Mesenchymal stem cell (in vitro differentiated cells and primary cell): Measurements from ENCODE around the gene CNGA1.

ENCODE experiments used
- DNase-seq: peaks from one replicate; pipeline ENCODE4 v3.0.0-alpha.2; 2013
- H2AFZ ChIP-seq: one replicate; pipeline ENCODE4 v1.6.1; 2013; ENCODE audit warnings: low read depth, mild to moderate bottlenecking, control low read depth, inconsistent platforms, low read length, moderate library complexity
- H2AK5ac ChIP-seq: 2 replicates; pipeline ENCODE4 v1.6.1; 2013; ENCODE audit warnings: low read length, moderate library complexity, mild to moderate bottlenecking, inconsistent platforms; ENCODE audit not compliant: severe bottlenecking
- H2BK120ac ChIP-seq: one replicate; pipeline ENCODE4 v1.6.1; 2013; ENCODE audit warnings: low read depth, mild to moderate bottlenecking, inconsistent platforms, low read length, moderate library complexity
- H2BK12ac ChIP-seq, 2 experiments: one replicate each; pipeline ENCODE4 v1.6.1; 2013; ENCODE audit warnings: inconsistent platforms in 2 of 2, low read length in 2 of 2, mild to moderate bottlenecking in 2 of 2, moderate library complexity in 2 of 2, control low read depth in 1 of 2
- H2BK15ac ChIP-seq: one replicate; pipeline ENCODE4 v1.6.1; 2013; ENCODE audit warnings: mild to moderate bottlenecking, low read depth, inconsistent platforms; ENCODE audit not compliant: poor library complexity, severe bottlenecking
- H2BK5ac ChIP-seq: 2 replicates; pipeline ENCODE4 v1.6.1; 2013; ENCODE audit warnings: low read depth, mild to moderate bottlenecking, low read length, control low read depth, inconsistent platforms; ENCODE audit not compliant: poor library complexity, severe bottlenecking
- H3K14ac ChIP-seq, 2 experiments: one replicate each; pipeline ENCODE4 v1.6.1; 2013; ENCODE audit warnings: inconsistent platforms in 2 of 2, low read length in 2 of 2, control low read depth in 1 of 2, mild to moderate bottlenecking in 1 of 2, moderate library complexity in 1 of 2
- H3K18ac ChIP-seq, 2 experiments: one replicate each; pipeline ENCODE4 v1.6.1; 2013; ENCODE audit warnings: inconsistent platforms in 2 of 2, low read length in 2 of 2, control low read depth in 1 of 2, low read depth in 1 of 2, mild to moderate bottlenecking in 1 of 2
- H3K23ac ChIP-seq, 2 experiments: one replicate each; pipeline ENCODE4 v1.6.1; 2013; ENCODE audit warnings: inconsistent platforms in 2 of 2, low read length in 2 of 2, mild to moderate bottlenecking in 2 of 2, moderate library complexity in 2 of 2, control low read depth in 1 of 2
- H3K27ac ChIP-seq: 2 replicates; pipeline ENCODE4 v1.5.1; 2013; ENCODE audit warnings: mild to moderate bottlenecking, moderate library complexity, low read length, control low read depth, inconsistent platforms; ENCODE audit not compliant: poor library complexity, severe bottlenecking
- H3K27me3 ChIP-seq, 2 experiments: 2 replicates each; pipeline versions ENCODE4 v1.6.1 to v1.7.0; 2013; ENCODE audit warnings: low read length in 2 of 2, mild to moderate bottlenecking in 2 of 2, moderate library complexity in 2 of 2, control low read depth in 1 of 2, inconsistent platforms in 1 of 2; ENCODE audit not compliant: control insufficient read depth in 1 of 2, insufficient read depth in 1 of 2
- H3K36me3 ChIP-seq, 2 experiments: 2 replicates each; pipeline versions ENCODE4 v1.6.1 to v1.7.0; 2013; ENCODE audit warnings: low read length in 2 of 2, control low read depth in 1 of 2, inconsistent platforms in 1 of 2, low read depth in 1 of 2, mild to moderate bottlenecking in 1 of 2; ENCODE audit not compliant: insufficient read depth in 2 of 2, control insufficient read depth in 1 of 2
- H3K4ac ChIP-seq, 2 experiments: one replicate each; pipeline ENCODE4 v1.6.1; 2013; ENCODE audit warnings: inconsistent platforms in 2 of 2, low read length in 2 of 2, mild to moderate bottlenecking in 2 of 2, moderate library complexity in 2 of 2, control low read depth in 1 of 2, low read depth in 1 of 2
- H3K4me1 ChIP-seq: 2 replicates; pipeline ENCODE4 v1.6.1; 2013; ENCODE audit warnings: low read depth, low read length, control low read depth; ENCODE audit not compliant: control insufficient read depth, insufficient read depth
- H3K4me2 ChIP-seq: 2 replicates; pipeline ENCODE4 v1.6.1; 2013; ENCODE audit warnings: low read length, mild to moderate bottlenecking, inconsistent platforms; ENCODE audit not compliant: poor library complexity, severe bottlenecking
- H3K4me3 ChIP-seq, 2 experiments: 2 replicates each; pipeline versions ENCODE4 v1.5.1 to v1.7.0; 2013; ENCODE audit warnings: low read length in 2 of 2, mild to moderate bottlenecking in 2 of 2, control low read depth in 1 of 2, low read depth in 1 of 2; ENCODE audit not compliant: insufficient read depth in 1 of 2
- H3K79me1 ChIP-seq: replicated peaks from 2 replicates; pipeline ENCODE4 v1.6.1; 2013; ENCODE audit warnings: mild to moderate bottlenecking, control low read depth, low read length, inconsistent platforms; ENCODE audit not compliant: poor library complexity, severe bottlenecking
- H3K9ac ChIP-seq: 2 replicates; pipeline ENCODE4 v1.7.0; 2013; ENCODE audit warnings: mild to moderate bottlenecking, low read length, moderate library complexity
- H3K9me3 ChIP-seq: 2 replicates; pipeline ENCODE4 v1.7.0; 2013; ENCODE audit warnings: mild to moderate bottlenecking, low read length; ENCODE audit not compliant: control insufficient read depth
- H4K8ac ChIP-seq: one replicate; pipeline ENCODE4 v1.6.1; 2013; ENCODE audit warnings: inconsistent platforms, mild to moderate bottlenecking, low read length, moderate library complexity
- H4K91ac ChIP-seq: one replicate; pipeline ENCODE4 v1.6.1; 2013; ENCODE audit warnings: mild to moderate bottlenecking, low read length, inconsistent platforms
- WGBS: methylation state at CpG from one replicate; pipeline ENCODE4 v1.1.7; 2013; ENCODE audit warnings: mixed read lengths; 5-methylcytosine and 5-hydroxymethylcytosine counted together

CNGA1 gene

GRCh38 chr4:48027653-48028052, 11.2 kb upstream of the CNGA1 start:
- H4K8ac ChIP-seq: no peak overlapping the region
- H3K23ac ChIP-seq: no peak overlapping the region
- H3K14ac ChIP-seq: no peak overlapping the region
- no peak overlapping the region for H2AFZ ChIP-seq
- H3K27me3 ChIP-seq: no peaks in the 10 kb centered on the region
- H3K18ac ChIP-seq: no peak overlapping the region
- H2BK12ac ChIP-seq: no peak overlapping the region
- no peak overlapping the region for H3K9ac ChIP-seq
- H3K4me2 ChIP-seq: no peak overlapping the region
- H3K9me3 ChIP-seq: peaks cover 3% of the 10 kb centered on the region
- no peak overlapping the region for H4K91ac ChIP-seq
- no peak for DNase-seq
- H3K36me3 ChIP-seq: no peaks in the 10 kb centered on the region
- no peak overlapping the region for H2BK5ac ChIP-seq
- peaks cover 3% of the 10 kb centered on the region for H3K4me1 ChIP-seq
- no peak overlapping the region for H2BK120ac ChIP-seq
- no peak overlapping the region for H2BK15ac ChIP-seq
- no peak overlapping the region for H3K27ac ChIP-seq
- H2AK5ac ChIP-seq: no peak overlapping the region
- no peak overlapping the region for H3K4ac ChIP-seq
- no peaks in the 10 kb centered on the region for H3K79me1 ChIP-seq
- H3K4me3 ChIP-seq: no peak overlapping the region

GRCh38 chr4:48025005-48025404, 8.5 kb upstream of the CNGA1 start:
- WGBS: 10% methylated on average over 1 of the region's 2 CpGs
- Histone ChIP-seq H2BK12ac (no peak overlapping the region), H4K8ac (no peak overlapping the region), H3K4me1 (peaks cover 3% of the 10 kb centered on the region), H2AFZ (no peak overlapping the region), H2BK15ac (no peak overlapping the region), H3K9me3 (peaks cover 3% of the 10 kb centered on the region), H3K9ac (no peak overlapping the region), H2BK120ac (no peak overlapping the region), H3K4ac (no peak overlapping the region), H3K27me3 (peaks cover 0 to 2% of the 10 kb centered on the region in 2 experiments), H3K36me3 (no peaks in the 10 kb centered on the region), H3K14ac (no peak overlapping the region), H4K91ac (no peak overlapping the region), H2AK5ac (no peak overlapping the region), H3K79me1 (no peaks in the 10 kb centered on the region), H2BK5ac (no peak overlapping the region), H3K4me2 (no peak overlapping the region), H3K27ac (no peak overlapping the region), H3K4me3 (no peak overlapping the region), H3K23ac (no peak overlapping the region), H3K18ac (no peak overlapping the region)
- peak; percentile 48 for DNase-seq

GRCh38 chr4:48024522-48024921, 8.0 kb upstream of the CNGA1 start:
- 93% methylated on average over 3 of the region's 4 CpGs for WGBS

GRCh38 chr4:48022192-48022799, 5.8 kb upstream of the CNGA1 start:
- no peak overlapping the region for H2AFZ ChIP-seq
- H3K18ac ChIP-seq: no peak overlapping the region
- no peak overlapping the region for H3K27ac ChIP-seq
- no peak overlapping the region for H4K91ac ChIP-seq
- H3K14ac ChIP-seq: no peak overlapping the region
- H2BK15ac ChIP-seq: no peak overlapping the region
- H3K23ac ChIP-seq: no peak overlapping the region
- peaks cover 0 to 23% of the 10 kb centered on the region in 2 experiments for H3K27me3 ChIP-seq
- DNase-seq: no peak
- H2BK120ac ChIP-seq: no peak overlapping the region
- H2BK12ac ChIP-seq: no peak overlapping the region
- no peak overlapping the region for H3K4me3 ChIP-seq
- no peak overlapping the region for H3K4me2 ChIP-seq
- no peak overlapping the region for H4K8ac ChIP-seq
- H3K9ac ChIP-seq: no peak overlapping the region
- 53% methylated on average over 2 of the region's 3 CpGs for WGBS
- no peaks in the 10 kb centered on the region for H3K9me3 ChIP-seq
- H3K36me3 ChIP-seq: no peaks in the 10 kb centered on the region
- H3K4ac ChIP-seq: no peak overlapping the region
- no peak overlapping the region for H2BK5ac ChIP-seq
- H2AK5ac ChIP-seq: no peak overlapping the region
- no peaks in the 10 kb centered on the region for H3K79me1 ChIP-seq
- H3K4me1 ChIP-seq: peaks cover 5% of the 10 kb centered on the region

More at GRCh38 chr4:48024522-48024921, 8.0 kb upstream of the CNGA1 start:
- Histone ChIP-seq H4K91ac (no peak overlapping the region), H3K18ac (no peak overlapping the region), H2BK15ac (no peak overlapping the region), H3K4me2 (no peak overlapping the region), H3K9ac (no peak overlapping the region), H3K27ac (no peak overlapping the region), H3K36me3 (no peaks in the 10 kb centered on the region), H3K4ac (no peak overlapping the region), H3K14ac (no peak overlapping the region), H3K9me3 (peaks cover 3% of the 10 kb centered on the region), H4K8ac (no peak overlapping the region), H3K4me3 (no peak overlapping the region), H2AFZ (no peak overlapping the region), H3K4me1 (peaks cover 3% of the 10 kb centered on the region), H3K23ac (no peak overlapping the region), H3K79me1 (no peaks in the 10 kb centered on the region), H2BK12ac (no peak overlapping the region), H2BK120ac (no peak overlapping the region), H3K27me3 (peaks cover 0 to 5% of the 10 kb centered on the region in 2 experiments), H2AK5ac (no peak overlapping the region), H2BK5ac (no peak overlapping the region)
- DNase-seq: peak; percentile 7
